MM.1S (cell line): Measurements from ENCODE around the gene GATAD2A.

Experiments used
- DNase-seq: peaks from one replicate; pipeline ENCODE4 v3.0.0-alpha.2; 2015
- H2AFZ ChIP-seq: fragments of 300-600 bp; sonication (generic); 2 replicates; pipeline ENCODE4 v1.6.0; 2016; ENCODE audit warnings: antibody characterized with exemption, low read length
- H3F3A ChIP-seq: fragments of 300-600 bp; sonication (generic); 2 replicates; pipeline ENCODE4 v1.6.1; 2016; ENCODE audit warnings: mild to moderate bottlenecking, antibody characterized with exemption, low read length, moderate library complexity, mixed read lengths; ENCODE audit not compliant: insufficient read depth
- H3K27ac ChIP-seq: fragments of 300-600 bp; sonication (generic); 2 replicates; pipeline ENCODE4 v1.5.1; 2016; ENCODE audit warnings: mild to moderate bottlenecking, low read length
- H3K27me3 ChIP-seq: fragments of 300-600 bp; sonication (generic); replicated peaks from 2 replicates; pipeline ENCODE4 v1.6.0; 2016; ENCODE audit warnings: low read length; ENCODE audit not compliant: insufficient read depth
- H3K36me3 ChIP-seq: fragments of 300-600 bp; sonication (generic); replicated peaks from 2 replicates; pipeline ENCODE4 v1.6.1; 2016; ENCODE audit warnings: mild to moderate bottlenecking, low read length, mixed read lengths; ENCODE audit not compliant: insufficient read depth
- H3K4me1 ChIP-seq: fragments of 300-600 bp; sonication (generic); 2 replicates; pipeline ENCODE4 v1.6.1; 2016; ENCODE audit warnings: low read length, mixed read lengths
- H3K4me2 ChIP-seq: fragments of 300-600 bp; sonication (generic); 2 replicates; pipeline ENCODE4 v1.6.0; 2016; ENCODE audit warnings: low read depth, low read length
- H3K4me3 ChIP-seq: fragments of 300-600 bp; sonication (generic); 2 replicates; pipeline ENCODE4 v1.5.1; 2016; ENCODE audit warnings: low read length, mixed read lengths
- H3K79me2 ChIP-seq: fragments of 300-600 bp; sonication (generic); 2 replicates; pipeline ENCODE4 v1.6.1; 2016; ENCODE audit warnings: mixed run types, low read length, mixed read lengths
- H3K9ac ChIP-seq: fragments of 300-600 bp; sonication (generic); 2 replicates; pipeline ENCODE4 v1.6.1; 2016; ENCODE audit warnings: low read length, mixed read lengths
- H3K9me2 ChIP-seq: fragments of 300-600 bp; sonication (generic); replicated peaks from 2 replicates; pipeline ENCODE4 v1.6.1; 2016; ENCODE audit warnings: mild to moderate bottlenecking, low read length, mixed read lengths; ENCODE audit not compliant: insufficient read depth
- H3K9me3 ChIP-seq: fragments of 300-600 bp; sonication (generic); replicated peaks from 2 replicates; pipeline ENCODE4 v1.6.1; 2016; ENCODE audit warnings: mild to moderate bottlenecking, low read length, mixed read lengths; ENCODE audit not compliant: insufficient read depth
- H4K20me1 ChIP-seq: fragments of 300-600 bp; sonication (generic); 2 replicates; pipeline ENCODE4 v1.6.1; 2016; ENCODE audit warnings: mild to moderate bottlenecking, low read length, moderate library complexity, mixed read lengths; ENCODE audit not compliant: insufficient read depth
- CTCF ChIP-seq: fragments of 300-600 bp; sonication (generic); IDR thresholded peaks from 2 replicates; pipeline ENCODE4 v1.5.1; 2016; ENCODE audit warnings: antibody characterized with exemption, low read length, mixed read lengths
- EZH2 ChIP-seq: fragments of 300-600 bp; sonication (generic); optimal IDR thresholded peaks from 2 replicates; pipeline ENCODE3; 2017; ENCODE audit warnings: low read depth, mild to moderate bottlenecking, antibody characterized with exemption, low read length, mixed read lengths
- EZH2phosphoT487 ChIP-seq: fragments of 300-600 bp; sonication (generic); IDR thresholded peaks from 2 replicates; pipeline ENCODE4 v1.6.1; 2018; ENCODE audit warnings: antibody characterized with exemption, low read length

Gene GATAD2A

DNA sequence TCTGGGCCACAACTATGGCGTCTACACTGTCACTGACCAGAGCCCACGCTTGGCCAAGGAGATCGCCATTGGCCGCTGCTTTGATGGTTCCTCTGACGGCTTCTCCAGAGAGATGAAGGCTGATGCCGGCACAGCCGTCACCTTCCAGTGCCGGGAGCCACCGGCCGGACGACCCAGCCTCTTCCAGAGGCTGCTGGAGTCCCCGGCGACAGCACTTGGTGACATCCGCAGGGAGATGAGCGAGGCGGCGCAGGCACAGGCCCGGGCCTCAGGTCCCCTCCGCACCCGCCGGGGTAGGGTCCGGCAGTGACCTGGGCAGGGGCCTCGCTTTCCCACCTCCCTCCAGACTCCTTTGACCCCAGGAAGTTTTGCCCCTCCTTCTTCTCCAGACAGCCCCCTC lies 140.2 kb downstream of the GATAD2A start:
- Histone ChIP-seq H3K79me2 (no peaks in the 10 kb centered on the region), H3K27me3 (peaks cover 11% of the 10 kb centered on the region), H3K9ac (no peak overlapping the region), H3K36me3 (no peaks in the 10 kb centered on the region), H3K4me1 (no peaks in the 10 kb centered on the region), H3F3A (no peaks in the 10 kb centered on the region), H4K20me1 (no peaks in the 10 kb centered on the region), H2AFZ (no peak overlapping the region), H3K9me2 (no peaks in the 10 kb centered on the region), H3K9me3 (no peaks in the 10 kb centered on the region), H3K27ac (no peak overlapping the region), H3K4me2 (no peak overlapping the region), H3K4me3 (no peak overlapping the region)
- no peak for DNase-seq
- TF ChIP-seq EZH2phosphoT487 (no peak), EZH2 (no peak), CTCF (no peak)

DNA sequence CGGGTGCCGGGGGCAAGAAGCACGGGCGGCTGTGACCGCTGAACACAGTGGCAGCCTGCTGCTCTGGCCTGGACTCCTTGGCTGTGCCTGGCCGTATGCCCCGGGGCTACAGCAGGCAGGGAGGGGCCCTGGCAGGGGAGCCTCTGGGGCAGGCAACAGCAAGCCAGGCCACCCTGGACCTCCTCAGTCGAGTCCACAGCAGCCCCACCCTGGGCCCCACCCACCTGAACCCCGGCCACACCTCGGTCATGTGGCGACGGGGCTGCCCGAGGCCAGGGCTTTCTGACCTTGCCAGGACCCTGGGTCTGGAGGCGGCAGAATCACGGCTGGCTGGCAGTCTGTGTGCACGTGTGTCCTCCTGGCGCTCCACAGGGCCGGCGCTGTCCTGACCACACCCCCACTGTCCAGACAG lies 141.3 kb downstream of the GATAD2A start:
- no peak overlapping the region for H3K4me3 ChIP-seq
- no peaks in the 10 kb centered on the region for H3K9me3 ChIP-seq
- H3K9ac ChIP-seq, result no peak overlapping the region
- no peak overlapping the region for H2AFZ ChIP-seq
- TF ChIP-seq EZH2, result no peak
- TF ChIP-seq CTCF, result no peak
- TF ChIP-seq EZH2phosphoT487, result no peak
- no peaks in the 10 kb centered on the region for H3K4me1 ChIP-seq
- no peaks in the 10 kb centered on the region for H3K9me2 ChIP-seq
- no peaks in the 10 kb centered on the region for H4K20me1 ChIP-seq
- H3K79me2 ChIP-seq, result no peaks in the 10 kb centered on the region
- no peak overlapping the region for H3K27ac ChIP-seq
- no peak for DNase-seq
- H3K27me3 ChIP-seq, result peaks cover 13% of the 10 kb centered on the region
- H3K36me3 ChIP-seq, result no peaks in the 10 kb centered on the region
- H3K4me2 ChIP-seq, result no peak overlapping the region
- H3F3A ChIP-seq, result no peaks in the 10 kb centered on the region

DNA sequence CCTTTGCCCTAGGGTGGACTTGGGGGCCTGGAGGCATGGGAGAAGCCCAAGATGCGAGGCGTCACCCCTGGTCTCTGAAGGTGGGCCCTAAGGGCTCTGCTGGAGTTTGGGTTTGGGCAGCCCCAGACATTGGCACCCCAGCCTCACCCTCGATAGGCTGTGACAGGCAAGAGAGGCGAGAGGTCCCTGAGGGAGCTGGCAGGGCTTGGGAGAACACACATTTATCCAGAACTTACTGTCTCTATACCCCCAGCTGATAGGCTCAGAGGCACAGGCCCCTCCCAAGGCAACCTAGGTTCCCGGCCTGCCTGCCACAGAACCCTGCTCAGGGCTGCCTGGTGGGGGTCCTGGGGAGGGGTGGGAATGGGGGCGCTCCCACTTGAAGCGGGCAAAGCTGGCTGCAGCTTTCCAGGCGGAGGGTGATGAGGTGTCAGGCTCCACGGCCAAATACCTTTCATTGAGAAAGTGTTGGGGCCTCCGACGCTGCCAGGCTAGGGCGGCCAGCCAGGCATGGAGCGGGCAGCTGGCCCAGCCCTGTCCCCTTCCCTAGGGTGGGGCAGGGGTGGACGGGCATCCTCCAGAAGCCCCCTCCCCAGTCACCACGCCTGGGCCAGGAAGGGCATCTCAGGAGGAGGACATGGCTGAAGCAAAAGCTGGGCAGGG lies 142.3 kb downstream of the GATAD2A start:
- Histone ChIP-seq H3K79me2 (no peaks in the 10 kb centered on the region), H4K20me1 (no peaks in the 10 kb centered on the region), H3K4me3 (no peak overlapping the region), H3K9ac (no peak overlapping the region), H3K27me3 (peaks cover 13% of the 10 kb centered on the region), H2AFZ (no peak overlapping the region), H3K9me2 (no peaks in the 10 kb centered on the region), H3K36me3 (no peaks in the 10 kb centered on the region), H3K4me2 (no peak overlapping the region), H3K9me3 (no peaks in the 10 kb centered on the region), H3F3A (no peaks in the 10 kb centered on the region), H3K27ac (no peak overlapping the region), H3K4me1 (no peaks in the 10 kb centered on the region)
- no peak for DNase-seq
- TF ChIP-seq EZH2phosphoT487 (no peak), EZH2 (no peak), CTCF (no peak)
